Measurements from ENCODE around the gene TPH2.

TPH2 gene

GRCh38 chr12:72033991-72034390 lies 95.3 kb downstream of the TPH2 start:
- DNase-seq (ENCODE audit: low read depth) = no peak
- no peak for TF ChIP-seq MAX (IDR thresholded peaks at IDR 0.05; ENCODE audit: low read depth, low read length)
- TF ChIP-seq POLR2A (IDR thresholded peaks at IDR 0.05; ENCODE audit: extremely low read depth, insufficient read length) = no peak
- TF ChIP-seq CTCF (IDR thresholded peaks at IDR 0.05; ENCODE audit: low read depth, low read length) = no peak
- no peak for TF ChIP-seq MYC (IDR thresholded peaks at IDR 0.05; ENCODE audit: low read depth, low read length)
- no peak overlapping the region for H3K4me3 ChIP-seq (ENCODE audit: low read depth, low read length)

- no peak for TF ChIP-seq CTCF (IDR thresholded peaks at IDR 0.05; ENCODE audit: low read depth, low read length)
- TF ChIP-seq MAX (IDR thresholded peaks at IDR 0.05; ENCODE audit: low read depth, low read length) = no peak
- TF ChIP-seq MYC (IDR thresholded peaks at IDR 0.05; ENCODE audit: low read depth, low read length) = no peak
- no peak for TF ChIP-seq POLR2A (IDR thresholded peaks at IDR 0.05; ENCODE audit: extremely low read depth, insufficient read length)
- no peak overlapping the region for H3K4me3 ChIP-seq (ENCODE audit: low read depth, low read length)
- no peak for DNase-seq (ENCODE audit: low read depth)
These were observed 97.0 kb downstream of the TPH2 start for GRCh38 chr12:72035625-72036024.

GRCh38 chr12:72036393-72036792 lies 97.7 kb downstream of the TPH2 start:
- H3K4me3 ChIP-seq (ENCODE audit: low read depth, low read length) = no peak overlapping the region
- no peak for TF ChIP-seq CTCF (IDR thresholded peaks at IDR 0.05; ENCODE audit: low read depth, low read length)
- TF ChIP-seq POLR2A (IDR thresholded peaks at IDR 0.05; ENCODE audit: extremely low read depth, insufficient read length) = no peak
- TF ChIP-seq MAX (IDR thresholded peaks at IDR 0.05; ENCODE audit: low read depth, low read length) = no peak
- TF ChIP-seq MYC (IDR thresholded peaks at IDR 0.05; ENCODE audit: low read depth, low read length) = no peak
- DNase-seq (ENCODE audit: low read depth) = no peak

- H3K4me3 ChIP-seq (ENCODE audit: low read depth, low read length) = no peak overlapping the region
- no peak for DNase-seq (ENCODE audit: low read depth)
- TF ChIP-seq MAX (IDR thresholded peaks at IDR 0.05; ENCODE audit: low read depth, low read length) (no peak), POLR2A (IDR thresholded peaks at IDR 0.05; ENCODE audit: extremely low read depth, insufficient read length) (no peak), MYC (IDR thresholded peaks at IDR 0.05; ENCODE audit: low read depth, low read length) (no peak), CTCF (IDR thresholded peaks at IDR 0.05; ENCODE audit: low read depth, low read length) (no peak)
These were observed 98.6 kb downstream of the TPH2 start for GRCh38 chr12:72037006-72037795.

- no peak overlapping the region for H3K4me3 ChIP-seq (ENCODE audit: low read depth, low read length)
- DNase-seq (ENCODE audit: low read depth) = no peak
- no peak for TF ChIP-seq MAX (IDR thresholded peaks at IDR 0.05; ENCODE audit: low read depth, low read length)
These were observed 103.2 kb downstream of the TPH2 start for GRCh38 chr12:72041811-72042210.

- no peak for TF ChIP-seq MYC (IDR thresholded peaks at IDR 0.05; ENCODE audit: low read depth, low read length)
- no peak for TF ChIP-seq MAX (IDR thresholded peaks at IDR 0.05; ENCODE audit: low read depth, low read length)
- TF ChIP-seq CTCF (IDR thresholded peaks at IDR 0.05; ENCODE audit: low read depth, low read length) = no peak
- TF ChIP-seq POLR2A (IDR thresholded peaks at IDR 0.05; ENCODE audit: extremely low read depth, insufficient read length) = no peak
- no peak for DNase-seq (ENCODE audit: low read depth)
- no peak overlapping the region for H3K4me3 ChIP-seq (ENCODE audit: low read depth, low read length)
These were observed 115.0 kb downstream of the TPH2 start for GRCh38 chr12:72053604-72054003.

Data from NB4 (cell line).